ENCODE results near the gene CERCAM.
"Not testable (repeated sequence)": the region's sequence is repeated elsewhere in the genome, so short reads cannot be mapped to it uniquely, and the experiment has no call there.

Gene CERCAM

GRCh38 chr9:128419061-128419925, 1.4 kb upstream of the CERCAM start:
- no peak for DNase-seq

- DNase-seq, result peak; percentile 43 to 46
Measured at GRCh38 chr9:128420060-128420650, 502 bp upstream of the CERCAM start.

- peak in 1 of 2 experiments; percentile 44 for DNase-seq
Measured at GRCh38 chr9:128421482-128421996, 882 bp downstream of the CERCAM start.

- DNase-seq, result not testable (repeated sequence)
Measured at GRCh38 chr9:128422022-128422782, 1.5 kb downstream of the CERCAM start.

GRCh38 chr9:128422783-128423150, 2.1 kb downstream of the CERCAM start:
- DNase-seq, result no peak

GRCh38 chr9:128423356-128423755, 2.7 kb downstream of the CERCAM start:
- not testable (repeated sequence) for DNase-seq

- no peak for DNase-seq
Measured at GRCh38 chr9:128424268-128424780, 3.7 kb downstream of the CERCAM start.

- DNase-seq, result no peak
Measured at GRCh38 chr9:128428644-128429512, 8.2 kb downstream of the CERCAM start.

- DNase-seq, result no peak
Measured at GRCh38 chr9:128429513-128430086, 8.9 kb downstream of the CERCAM start.

GRCh38 chr9:128431207-128431606, 10.6 kb downstream of the CERCAM start:
- DNase-seq, result no peak

GRCh38 chr9:128434340-128434739, 13.7 kb downstream of the CERCAM start:
- no peak for DNase-seq

GRCh38 chr9:128435611-128436010, 15.0 kb downstream of the CERCAM start:
- DNase-seq, result no peak

GRCh38 chr9:128438343-128439109, 17.9 kb downstream of the CERCAM start:
- peak; percentile 40 to 59 for DNase-seq

GRCh38 chr9:128439273-128439672, 18.6 kb downstream of the CERCAM start:
- no peak for DNase-seq

GRCh38 chr9:128442150-128442549, 21.5 kb downstream of the CERCAM start:
- no peak for DNase-seq

- DNase-seq, result not testable (repeated sequence)
Measured at GRCh38 chr9:128446505-128446904, 25.8 kb downstream of the CERCAM start.

- DNase-seq, result no peak
Measured at GRCh38 chr9:128448746-128449145, 28.1 kb downstream of the CERCAM start.

- no peak for DNase-seq
Measured at GRCh38 chr9:128454991-128455390, 34.3 kb downstream of the CERCAM start.

- DNase-seq, result peak; percentile 92 to 95
Measured at GRCh38 chr9:128455849-128456612, 35.4 kb downstream of the CERCAM start, which contains the start of gene ODF2. Gene ODF2 (plus strand): TSS chr9:128456006. CDS start chr9:128456092, 86 bp downstream.

- DNase-seq, result peak; percentile 49 to 90
Measured at GRCh38 chr9:128456613-128457061, 36.0 kb downstream of the CERCAM start.

Data from SW 1271 (cell line).